WTC11 (cell line): ENCODE results near the gene OAS2. TPM values are rescaled to one million over a fixed set of nuclear protein-coding genes. Genes with fewer than 3 reads are reported as not detected.

Source experiments
- ATAC-seq: fragments of 200-7000 bp; cut with Tn5 transposase; 2 replicates; pipeline ENCODE4 v1.10.0; 2021; ENCODE audit warnings: mild to moderate bottlenecking, moderate library complexity
- CTCF ChIA-PET: fragments of 300-600 bp; sonication (Branson Sonifier 250); formaldehyde crosslinking; loops from one replicate; lab custom pipeline; 2021; ENCODE audit warnings: antibody characterized with exemption; lab: Charles Lee
- POLR2A ChIA-PET: fragments of 350-600 bp; sonication (Branson Sonifier 250); formaldehyde crosslinking; loops from one replicate; lab custom pipeline; 2021; ENCODE audit warnings: antibody characterized with exemption; lab: Charles Lee
- DNase-seq: peaks from one replicate; pipeline ENCODE4 v3.0.0; 2021; ENCODE audit warnings: low spot score
- H3K27ac Mint-ChIP-seq: 2 replicates; pipeline ENCODE4 v1.8.0; 2021; ENCODE audit warnings: mixed read lengths
- H3K27me3 Mint-ChIP-seq: 2 replicates; pipeline ENCODE4 v1.8.0; 2021; ENCODE audit warnings: low read depth, mild to moderate bottlenecking, moderate library complexity, mixed read lengths
- H3K36me3 Mint-ChIP-seq: 2 replicates; pipeline ENCODE4 v1.8.0; 2021; ENCODE audit warnings: mixed read lengths
- H3K4me1 Mint-ChIP-seq: 2 replicates; pipeline ENCODE4 v1.8.0; 2022; ENCODE audit warnings: mixed read lengths
- H3K4me3 Mint-ChIP-seq: 2 replicates; pipeline ENCODE4 v1.8.0; 2021; ENCODE audit warnings: mild to moderate bottlenecking, moderate library complexity, mixed read lengths
- H3K9me3 Mint-ChIP-seq: 2 replicates; pipeline ENCODE4 v1.8.0; 2021; ENCODE audit warnings: mixed read lengths
- ATF1 ChIP-seq: sonication (generic); formaldehyde crosslinking; IDR thresholded peaks from 2 replicates; pipeline ENCODE4 v1.8.1; 2023; ENCODE audit warnings: mild to moderate bottlenecking, moderate library complexity, missing genetic modification reagents
- JUN ChIP-seq: sonication (generic); formaldehyde crosslinking; IDR thresholded peaks from 2 replicates; pipeline ENCODE4 v1.8.0; 2023; ENCODE audit warnings: mild to moderate bottlenecking, missing genetic modification reagents
- MYBL2 ChIP-seq: sonication (generic); formaldehyde crosslinking; IDR thresholded peaks from 2 replicates; pipeline ENCODE4 v1.8.1; 2023; ENCODE audit warnings: mild to moderate bottlenecking, moderate library complexity, missing genetic modification reagents
- RORB ChIP-seq: fragments of 250-450 bp; sonication (Bioruptor Pico); IDR thresholded peaks from 2 replicates; pipeline ENCODE4 v1.9.0; 2021; ENCODE audit warnings: mild to moderate bottlenecking
- ZNF219 ChIP-seq: sonication (generic); formaldehyde crosslinking; IDR thresholded peaks from 2 replicates; pipeline ENCODE4 v1.8.0; 2023; ENCODE audit warnings: missing genetic modification reagents, mild to moderate bottlenecking, borderline replicate concordance
- total RNA-seq: library from RNA; stranded (reverse); gene quantifications from 3 replicates; pipeline ENCODE4 v1.2.3, GENCODE V29; 2021
- TF ChIP-seq, protein P1 (sequence below): sonication (generic); formaldehyde crosslinking; IDR thresholded peaks from 2 replicates; pipeline ENCODE4 v1.8.1; 2022; ENCODE audit warnings: missing genetic modification reagents, borderline replicate concordance
- TF ChIP-seq, protein P2 (sequence below): fragments of 250-450 bp; sonication (Bioruptor Pico); conservative IDR thresholded peaks from 2 replicates; pipeline ENCODE4 v1.9.0; 2021; ENCODE audit warnings: mild to moderate bottlenecking
- TF ChIP-seq, protein P3 (sequence below): sonication (generic); formaldehyde crosslinking; IDR thresholded peaks from 2 replicates; pipeline ENCODE4 v1.8.1; 2023; ENCODE audit warnings: mild to moderate bottlenecking, missing genetic modification reagents
- TF ChIP-seq, protein P4 (sequence below): sonication (generic); formaldehyde crosslinking; IDR thresholded peaks from 2 replicates; pipeline ENCODE4 v1.8.1; 2023; ENCODE audit warnings: mild to moderate bottlenecking, missing genetic modification reagents, moderate library complexity
- TF ChIP-seq, protein P5 (sequence below): sonication (generic); formaldehyde crosslinking; IDR thresholded peaks from 2 replicates; pipeline ENCODE4 v1.8.1; 2022; ENCODE audit warnings: mild to moderate bottlenecking, moderate library complexity, missing genetic modification reagents
- TF ChIP-seq, protein P6 (sequence below): sonication (generic); formaldehyde crosslinking; IDR thresholded peaks from 2 replicates; pipeline ENCODE4 v1.8.0; 2023; ENCODE audit warnings: missing genetic modification reagents, mild to moderate bottlenecking, borderline replicate concordance

OAS2 gene
- total RNA-seq, 1 experiment from 2014 or later, result 0.28 TPM

DNA sequence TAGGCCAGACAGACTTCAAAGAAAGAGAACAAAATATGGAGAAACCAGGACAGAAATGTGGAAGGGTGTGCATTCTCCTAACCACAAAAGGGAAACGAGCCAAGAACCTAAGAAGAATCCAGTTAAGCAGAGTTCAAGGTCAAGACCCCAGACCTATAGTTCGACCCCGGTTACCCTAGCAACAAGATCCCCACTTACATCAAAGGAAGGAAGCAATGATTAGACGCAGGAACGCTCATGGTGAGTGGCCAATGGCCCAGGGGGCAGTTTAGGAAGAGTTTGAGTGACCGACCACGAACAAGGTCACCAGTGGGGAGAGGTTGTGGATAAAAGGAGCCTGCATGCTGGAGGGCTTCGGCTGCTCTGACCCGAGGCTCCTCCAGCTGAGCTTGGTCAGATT, 36.2 kb downstream of the OAS2 start:
- H3K4me3 Mint-ChIP-seq, result no peak overlapping the region
- CTCF ChIA-PET, result interaction anchor here (1.3 kb wide), 1 partner anchor 22 kb away, joined by 3 read pairs; no protein-coding TSS in a partner anchor

DNA sequence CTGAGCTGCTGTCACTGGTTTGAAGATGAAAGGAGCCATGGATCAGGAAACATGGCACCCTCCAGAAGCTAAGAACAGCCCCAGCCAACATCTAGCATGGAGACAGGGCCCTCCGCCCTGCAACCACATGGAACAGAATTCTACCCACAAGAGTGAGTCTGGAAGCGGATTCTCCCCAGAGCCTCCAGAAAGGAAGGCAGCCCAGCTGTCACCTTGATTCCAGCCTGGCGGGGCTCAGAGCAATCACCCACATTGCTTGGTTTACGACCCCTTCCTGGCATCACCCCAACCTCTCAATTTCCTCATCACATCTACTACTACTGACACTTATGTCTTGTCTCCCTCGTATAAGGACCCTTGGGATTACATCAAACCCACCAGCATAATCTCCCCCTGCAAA, 38.5 kb downstream of the OAS2 start:
- ATAC-seq (no peak), DNase-seq (no peak)
- Mint-ChIP-seq H3K4me1 (no peaks in the 10 kb centered on the region), H3K36me3 (peaks cover under 1% of the 10 kb centered on the region), H3K4me3 (no peak overlapping the region), H3K27me3 (peaks cover 9% of the 10 kb centered on the region), H3K27ac (no peak overlapping the region), H3K9me3 (peaks cover 7% of the 10 kb centered on the region)
- TF ChIP-seq, protein P1, sequence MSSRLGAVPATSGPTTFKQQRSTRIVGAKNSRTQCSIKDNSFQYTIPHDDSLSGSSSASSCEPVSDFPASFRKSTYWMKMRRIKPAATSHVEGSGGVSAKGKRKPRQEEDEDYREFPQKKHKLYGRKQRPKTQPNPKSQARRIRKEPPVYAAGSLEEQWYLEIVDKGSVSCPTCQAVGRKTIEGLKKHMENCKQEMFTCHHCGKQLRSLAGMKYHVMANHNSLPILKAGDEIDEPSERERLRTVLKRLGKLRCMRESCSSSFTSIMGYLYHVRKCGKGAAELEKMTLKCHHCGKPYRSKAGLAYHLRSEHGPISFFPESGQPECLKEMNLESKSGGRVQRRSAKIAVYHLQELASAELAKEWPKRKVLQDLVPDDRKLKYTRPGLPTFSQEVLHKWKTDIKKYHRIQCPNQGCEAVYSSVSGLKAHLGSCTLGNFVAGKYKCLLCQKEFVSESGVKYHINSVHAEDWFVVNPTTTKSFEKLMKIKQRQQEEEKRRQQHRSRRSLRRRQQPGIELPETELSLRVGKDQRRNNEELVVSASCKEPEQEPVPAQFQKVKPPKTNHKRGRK (CRISPR knock-in tag), result no peak
- TF ChIP-seq ZNF219, result no peak
- TF ChIP-seq, protein P2, sequence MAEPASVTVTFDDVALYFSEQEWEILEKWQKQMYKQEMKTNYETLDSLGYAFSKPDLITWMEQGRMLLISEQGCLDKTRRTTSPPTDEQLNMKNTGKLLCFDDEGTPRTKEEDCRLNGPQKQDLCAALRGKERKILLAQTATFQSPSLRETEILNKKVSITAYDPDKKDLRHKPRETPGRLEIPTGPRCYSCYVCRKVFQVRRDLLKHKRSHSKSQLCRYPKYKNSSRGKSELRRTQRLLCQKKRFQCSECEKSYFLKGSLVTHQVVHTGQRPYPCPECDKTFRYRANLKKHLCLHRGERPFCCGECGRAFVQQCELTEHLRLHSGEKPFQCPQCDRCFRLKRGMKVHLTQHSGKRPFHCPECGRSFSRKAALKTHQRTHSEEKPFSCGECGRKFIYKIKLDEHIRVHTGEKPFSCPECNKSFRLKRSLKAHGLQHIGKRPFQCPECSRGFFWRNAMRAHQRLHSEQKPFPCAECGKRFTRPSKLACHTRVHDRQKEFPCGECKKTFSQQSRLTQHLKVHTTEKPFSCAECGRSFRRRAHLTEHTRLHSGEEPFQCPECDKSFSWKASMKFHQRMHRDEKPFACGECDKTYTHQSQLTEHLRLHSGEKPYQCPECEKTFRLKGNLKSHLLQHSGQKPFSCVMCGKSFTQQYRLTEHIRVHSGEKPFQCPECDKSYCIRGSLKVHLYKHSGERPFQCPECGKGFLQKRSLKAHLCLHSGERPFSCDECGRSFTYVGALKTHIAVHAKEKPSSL (CRISPR knock-in tag), result no peak
- TF ChIP-seq, protein P3, sequence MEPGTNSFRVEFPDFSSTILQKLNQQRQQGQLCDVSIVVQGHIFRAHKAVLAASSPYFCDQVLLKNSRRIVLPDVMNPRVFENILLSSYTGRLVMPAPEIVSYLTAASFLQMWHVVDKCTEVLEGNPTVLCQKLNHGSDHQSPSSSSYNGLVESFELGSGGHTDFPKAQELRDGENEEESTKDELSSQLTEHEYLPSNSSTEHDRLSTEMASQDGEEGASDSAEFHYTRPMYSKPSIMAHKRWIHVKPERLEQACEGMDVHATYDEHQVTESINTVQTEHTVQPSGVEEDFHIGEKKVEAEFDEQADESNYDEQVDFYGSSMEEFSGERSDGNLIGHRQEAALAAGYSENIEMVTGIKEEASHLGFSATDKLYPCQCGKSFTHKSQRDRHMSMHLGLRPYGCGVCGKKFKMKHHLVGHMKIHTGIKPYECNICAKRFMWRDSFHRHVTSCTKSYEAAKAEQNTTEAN (CRISPR knock-in tag), result no peak
- no peak for TF ChIP-seq JUN (CRISPR knock-in tag)
- POLR2A ChIA-PET, result no interaction called here
- CTCF ChIA-PET, result interaction anchor here (1.0 to 2.6 kb wide), 3 partner anchors 11 to 118 kb away, joined by 3 to 15 read pairs (median 4); partner anchors contain the start of gene RASAL1

More for the DNA sequence above, 36.2 kb downstream of the OAS2 start:
- POLR2A ChIA-PET, result no interaction called here
- DNase-seq, result no peak
- H3K36me3 Mint-ChIP-seq, result peaks cover 4% of the 10 kb centered on the region
- TF ChIP-seq, protein P4, sequence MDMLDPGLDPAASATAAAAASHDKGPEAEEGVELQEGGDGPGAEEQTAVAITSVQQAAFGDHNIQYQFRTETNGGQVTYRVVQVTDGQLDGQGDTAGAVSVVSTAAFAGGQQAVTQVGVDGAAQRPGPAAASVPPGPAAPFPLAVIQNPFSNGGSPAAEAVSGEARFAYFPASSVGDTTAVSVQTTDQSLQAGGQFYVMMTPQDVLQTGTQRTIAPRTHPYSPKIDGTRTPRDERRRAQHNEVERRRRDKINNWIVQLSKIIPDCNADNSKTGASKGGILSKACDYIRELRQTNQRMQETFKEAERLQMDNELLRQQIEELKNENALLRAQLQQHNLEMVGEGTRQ, result no peak
- TF ChIP-seq, protein P5, sequence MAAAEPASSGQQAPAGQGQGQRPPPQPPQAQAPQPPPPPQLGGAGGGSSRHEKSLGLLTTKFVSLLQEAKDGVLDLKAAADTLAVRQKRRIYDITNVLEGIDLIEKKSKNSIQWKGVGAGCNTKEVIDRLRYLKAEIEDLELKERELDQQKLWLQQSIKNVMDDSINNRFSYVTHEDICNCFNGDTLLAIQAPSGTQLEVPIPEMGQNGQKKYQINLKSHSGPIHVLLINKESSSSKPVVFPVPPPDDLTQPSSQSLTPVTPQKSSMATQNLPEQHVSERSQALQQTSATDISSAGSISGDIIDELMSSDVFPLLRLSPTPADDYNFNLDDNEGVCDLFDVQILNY (CRISPR knock-in tag), result no peak
- TF ChIP-seq MYBL2 (CRISPR knock-in tag) (no peak), JUN (CRISPR knock-in tag) (no peak), RORB (CRISPR knock-in tag) (no peak), ATF1 (CRISPR knock-in tag) (no peak)
- TF ChIP-seq, protein P6, sequence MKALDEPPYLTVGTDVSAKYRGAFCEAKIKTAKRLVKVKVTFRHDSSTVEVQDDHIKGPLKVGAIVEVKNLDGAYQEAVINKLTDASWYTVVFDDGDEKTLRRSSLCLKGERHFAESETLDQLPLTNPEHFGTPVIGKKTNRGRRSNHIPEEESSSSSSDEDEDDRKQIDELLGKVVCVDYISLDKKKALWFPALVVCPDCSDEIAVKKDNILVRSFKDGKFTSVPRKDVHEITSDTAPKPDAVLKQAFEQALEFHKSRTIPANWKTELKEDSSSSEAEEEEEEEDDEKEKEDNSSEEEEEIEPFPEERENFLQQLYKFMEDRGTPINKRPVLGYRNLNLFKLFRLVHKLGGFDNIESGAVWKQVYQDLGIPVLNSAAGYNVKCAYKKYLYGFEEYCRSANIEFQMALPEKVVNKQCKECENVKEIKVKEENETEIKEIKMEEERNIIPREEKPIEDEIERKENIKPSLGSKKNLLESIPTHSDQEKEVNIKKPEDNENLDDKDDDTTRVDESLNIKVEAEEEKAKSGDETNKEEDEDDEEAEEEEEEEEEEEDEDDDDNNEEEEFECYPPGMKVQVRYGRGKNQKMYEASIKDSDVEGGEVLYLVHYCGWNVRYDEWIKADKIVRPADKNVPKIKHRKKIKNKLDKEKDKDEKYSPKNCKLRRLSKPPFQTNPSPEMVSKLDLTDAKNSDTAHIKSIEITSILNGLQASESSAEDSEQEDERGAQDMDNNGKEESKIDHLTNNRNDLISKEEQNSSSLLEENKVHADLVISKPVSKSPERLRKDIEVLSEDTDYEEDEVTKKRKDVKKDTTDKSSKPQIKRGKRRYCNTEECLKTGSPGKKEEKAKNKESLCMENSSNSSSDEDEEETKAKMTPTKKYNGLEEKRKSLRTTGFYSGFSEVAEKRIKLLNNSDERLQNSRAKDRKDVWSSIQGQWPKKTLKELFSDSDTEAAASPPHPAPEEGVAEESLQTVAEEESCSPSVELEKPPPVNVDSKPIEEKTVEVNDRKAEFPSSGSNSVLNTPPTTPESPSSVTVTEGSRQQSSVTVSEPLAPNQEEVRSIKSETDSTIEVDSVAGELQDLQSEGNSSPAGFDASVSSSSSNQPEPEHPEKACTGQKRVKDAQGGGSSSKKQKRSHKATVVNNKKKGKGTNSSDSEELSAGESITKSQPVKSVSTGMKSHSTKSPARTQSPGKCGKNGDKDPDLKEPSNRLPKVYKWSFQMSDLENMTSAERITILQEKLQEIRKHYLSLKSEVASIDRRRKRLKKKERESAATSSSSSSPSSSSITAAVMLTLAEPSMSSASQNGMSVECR (CRISPR knock-in tag), result no peak
- TF ChIP-seq, all 79 proteins: peak for 0
- H3K27me3 Mint-ChIP-seq, result peaks cover 8% of the 10 kb centered on the region; the same call in 1 of the 2 replicates
- no peaks in the 10 kb centered on the region for H3K4me1 Mint-ChIP-seq
- H3K27ac Mint-ChIP-seq, result no peak overlapping the region
- H3K9me3 Mint-ChIP-seq, result peaks cover 21% of the 10 kb centered on the region
- no peak for ATAC-seq
